Measurements from ENCODE around the gene ZNRF1.
"Not testable (repeated sequence)": the region's sequence is repeated elsewhere in the genome, so short reads cannot be mapped to it uniquely, and the experiment has no call there.

The ZNRF1 gene

DNA sequence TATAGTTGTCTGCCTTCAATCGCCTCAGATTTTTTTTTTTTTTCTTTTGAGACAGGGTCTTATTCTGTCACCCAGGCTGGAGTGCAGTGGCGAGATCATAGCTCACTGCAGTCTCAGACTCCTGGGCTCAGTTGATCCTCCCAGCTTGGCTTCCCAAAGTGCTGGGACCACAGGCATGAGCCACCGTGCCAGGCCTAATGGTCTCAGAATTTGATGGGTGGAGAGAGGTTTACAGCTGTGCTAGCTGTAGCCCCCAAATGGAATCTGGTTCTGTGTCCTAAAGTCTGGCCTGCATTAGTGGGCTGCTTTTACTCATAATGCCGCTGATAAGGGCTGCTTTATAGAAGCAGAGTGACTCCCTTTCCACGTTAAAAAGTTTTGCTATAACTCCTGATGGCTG, 5.1 kb downstream of the ZNRF1 start:
- FAIRE-seq: no peak

DNA sequence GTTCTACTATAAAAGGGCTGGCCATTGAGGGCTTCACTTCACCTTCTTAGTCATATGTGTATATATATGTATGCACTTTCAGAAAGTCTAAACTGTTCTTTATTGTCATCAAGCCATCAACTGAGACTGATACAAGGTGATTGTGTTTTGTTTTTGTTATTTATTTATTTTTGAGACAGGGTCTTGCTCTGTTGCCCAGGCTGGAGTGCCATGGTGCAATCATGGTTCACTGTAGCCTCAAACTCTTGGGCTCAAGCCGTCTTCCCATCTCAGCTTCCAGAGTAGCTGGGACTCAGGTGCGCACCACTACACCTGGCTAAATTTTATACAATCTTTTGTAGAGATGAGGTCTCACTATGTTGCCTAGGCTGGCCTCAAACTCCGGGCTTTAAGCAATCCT, 5.6 kb downstream of the ZNRF1 start:
- FAIRE-seq: no peak

DNA sequence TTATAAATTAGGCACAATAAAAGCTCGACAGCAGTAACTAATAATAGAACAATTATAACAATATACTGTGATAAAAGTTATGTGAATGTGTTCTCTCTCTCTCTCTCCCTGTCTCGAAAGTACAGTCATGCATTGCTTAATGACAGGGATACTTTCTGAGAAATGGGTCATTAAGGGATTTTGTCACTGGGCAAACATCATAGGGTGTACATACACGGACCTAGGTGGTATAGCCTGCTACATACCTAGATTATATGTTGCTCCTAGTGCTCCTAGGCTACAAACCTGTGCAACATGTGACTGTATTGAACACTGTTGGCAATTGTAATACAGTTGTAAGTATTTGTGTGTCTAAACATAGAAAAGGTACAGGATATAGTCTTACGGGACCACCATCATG, 6.9 kb downstream of the ZNRF1 start:
- FAIRE-seq: no peak

DNA sequence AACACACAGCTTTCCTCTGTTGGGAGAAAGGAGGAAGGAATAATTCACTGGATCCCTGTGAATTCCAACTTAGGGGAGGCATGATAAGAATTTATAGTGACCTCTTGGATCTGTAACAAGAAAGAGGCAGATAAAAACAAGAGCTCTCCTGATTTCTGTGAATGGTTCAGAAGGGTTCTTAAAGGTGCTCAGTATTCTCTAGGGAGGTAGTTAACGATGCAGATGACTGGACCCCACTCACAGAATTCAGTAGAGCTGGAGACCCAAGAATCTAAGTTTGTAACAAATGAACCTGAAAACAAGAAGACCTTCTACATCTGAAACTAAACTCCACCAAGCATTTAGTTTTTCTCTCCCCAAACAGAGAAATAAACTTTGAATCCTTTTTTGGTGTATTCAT, 8.6 kb downstream of the ZNRF1 start:
- no peak for FAIRE-seq

DNA sequence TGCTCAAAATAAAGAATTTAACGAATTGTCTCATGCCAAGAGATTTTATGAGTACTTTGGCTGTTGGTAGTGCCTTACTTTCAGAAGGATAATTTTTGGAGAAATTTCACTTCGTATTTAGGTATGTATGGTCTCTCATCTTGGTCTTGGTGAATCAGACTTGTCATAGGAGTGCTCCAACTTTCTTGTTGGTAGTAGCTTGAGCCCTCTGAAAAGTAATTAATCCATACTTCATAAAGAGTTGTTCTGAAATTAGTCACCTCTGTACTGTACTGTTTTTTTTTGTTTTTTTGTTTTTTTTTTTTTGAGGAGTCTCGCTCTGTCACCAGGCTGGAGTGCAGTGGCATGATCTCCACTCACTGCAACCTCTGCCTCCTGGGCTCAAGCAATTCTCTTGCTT, 11.6 kb downstream of the ZNRF1 start:
- no peak for FAIRE-seq

DNA sequence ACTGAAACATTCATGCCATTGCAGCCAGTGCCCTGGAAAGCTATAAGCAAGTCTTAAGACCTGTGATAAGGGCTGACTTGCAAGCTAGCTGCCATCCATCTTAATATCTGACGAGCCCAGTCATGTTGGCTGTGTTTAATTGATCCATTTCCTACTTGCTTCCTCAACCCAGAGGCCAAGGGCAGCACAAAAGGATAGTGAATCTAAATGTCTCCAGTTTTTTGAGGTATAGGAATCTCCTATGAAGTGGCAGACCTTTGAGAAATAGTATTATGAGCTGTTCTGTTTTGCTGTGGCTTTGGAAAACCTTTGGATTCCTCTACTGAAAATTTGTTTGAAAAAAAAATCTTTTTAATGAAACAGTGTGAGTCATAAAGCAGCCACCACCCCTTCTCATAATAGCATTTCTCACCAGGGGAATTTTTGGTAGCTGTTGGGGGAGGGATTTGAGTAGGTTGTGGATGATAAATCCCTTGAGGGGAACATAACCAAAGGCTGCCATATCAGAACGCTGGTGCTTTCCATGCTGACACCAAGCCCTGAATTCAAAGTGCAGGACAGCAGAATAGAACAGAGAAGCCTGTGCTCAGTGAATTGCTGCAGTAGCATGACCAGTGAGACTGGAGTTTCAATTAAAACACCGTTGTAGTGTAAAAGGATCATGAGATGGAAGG, 12.9 kb downstream of the ZNRF1 start:
- no peak for FAIRE-seq

DNA sequence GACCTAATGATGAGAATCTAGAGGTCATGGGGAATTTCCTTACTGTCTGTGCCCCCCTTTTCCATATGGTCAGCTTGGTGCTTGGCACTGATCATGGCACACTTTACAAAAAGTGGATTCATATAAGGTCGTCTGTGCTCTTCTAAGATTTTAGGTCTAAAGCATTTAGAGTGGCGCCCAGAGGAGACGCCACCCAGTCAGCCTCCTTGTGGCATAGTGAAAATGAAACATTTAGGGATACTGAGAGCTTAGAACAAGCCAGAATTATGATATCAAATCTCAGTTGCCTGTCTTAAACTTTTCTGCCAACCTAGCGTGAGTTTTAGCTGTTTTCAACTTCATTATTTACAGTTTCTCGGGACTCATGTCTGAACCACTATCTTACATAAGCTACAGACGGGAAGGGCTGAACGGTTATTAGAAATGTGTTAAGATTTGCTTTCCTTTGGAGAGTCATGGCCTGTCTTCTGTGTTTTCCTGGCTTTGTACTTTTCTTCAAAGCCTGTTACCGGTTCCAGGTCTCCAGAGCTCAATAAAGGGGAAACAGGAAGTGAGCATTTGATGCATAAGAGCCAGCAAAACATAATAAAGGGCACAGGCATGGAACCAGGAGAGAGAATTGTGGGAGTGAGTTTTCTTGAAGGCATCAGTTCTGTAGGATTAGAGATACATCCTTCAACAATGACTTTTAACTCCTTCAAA, 13.7 kb downstream of the ZNRF1 start:
- FAIRE-seq: no peak

DNA sequence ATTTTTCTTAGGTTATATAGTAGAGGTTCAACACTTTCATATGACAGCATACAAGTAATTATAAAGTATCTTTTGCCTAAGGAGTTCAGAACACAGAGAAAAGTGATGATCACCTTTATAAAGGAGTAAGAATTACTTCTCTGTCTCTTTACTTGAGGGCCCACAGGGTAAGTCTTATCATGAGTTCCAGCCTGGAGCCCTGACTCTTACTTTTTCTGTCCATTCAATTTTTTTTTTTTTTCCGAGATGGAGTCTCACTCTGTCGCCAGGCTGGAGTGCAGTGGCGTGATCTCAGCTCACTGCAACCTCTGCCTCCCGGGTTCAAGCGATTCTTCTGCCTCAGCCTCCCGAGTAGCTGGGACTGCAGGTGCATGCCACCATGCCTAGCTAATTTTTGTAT, 14.3 kb downstream of the ZNRF1 start:
- FAIRE-seq: not testable (repeated sequence)

DNA sequence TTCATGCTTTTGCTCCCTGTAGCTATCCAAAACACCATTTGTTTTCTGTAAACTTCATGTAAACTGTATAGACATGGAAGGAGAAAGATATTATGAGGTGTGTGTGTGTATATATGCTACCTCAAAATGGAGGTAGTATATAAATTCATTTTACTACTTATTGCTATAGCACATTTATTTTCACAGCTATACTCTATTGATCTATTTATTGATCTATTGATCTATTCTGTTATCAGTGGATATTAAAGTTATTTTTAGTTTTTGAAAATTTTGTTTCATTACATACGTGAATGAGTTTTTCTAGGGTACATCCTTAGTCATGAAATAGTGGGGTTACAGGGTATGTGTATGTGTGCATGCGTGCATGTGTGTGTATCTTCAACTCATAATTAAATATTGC, 15.5 kb downstream of the ZNRF1 start:
- no peak for FAIRE-seq

DNA sequence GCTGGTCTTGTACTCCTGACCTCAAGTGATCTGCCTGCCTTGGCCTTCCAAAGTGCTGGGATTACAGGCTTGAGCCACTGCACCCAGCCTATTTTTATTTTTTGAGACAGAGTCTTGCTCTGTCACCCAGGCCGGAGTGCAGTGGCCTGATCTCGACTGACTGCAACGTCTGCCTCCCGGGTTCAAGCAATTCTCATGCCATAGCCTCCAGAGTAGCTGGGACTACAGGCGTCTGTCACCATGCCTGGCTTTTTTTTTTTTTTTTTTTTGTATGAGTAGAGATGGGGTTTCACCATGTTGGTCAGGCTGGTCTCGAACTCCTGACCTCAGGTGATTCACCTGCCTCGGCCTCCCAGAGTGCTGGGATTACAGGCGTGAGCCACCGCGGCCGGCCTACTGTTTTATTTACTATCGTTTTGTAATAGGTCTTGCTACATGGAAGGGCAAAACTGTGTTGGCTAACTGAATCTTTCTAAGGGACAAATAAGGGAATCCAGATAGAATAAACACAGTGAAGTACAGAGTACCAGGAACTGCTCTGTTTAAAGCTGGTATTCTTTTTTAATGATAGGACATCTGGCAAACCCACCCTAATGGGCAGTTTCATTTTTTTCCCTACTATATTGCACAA, 17.7 kb downstream of the ZNRF1 start:
- not testable (repeated sequence) for FAIRE-seq

DNA sequence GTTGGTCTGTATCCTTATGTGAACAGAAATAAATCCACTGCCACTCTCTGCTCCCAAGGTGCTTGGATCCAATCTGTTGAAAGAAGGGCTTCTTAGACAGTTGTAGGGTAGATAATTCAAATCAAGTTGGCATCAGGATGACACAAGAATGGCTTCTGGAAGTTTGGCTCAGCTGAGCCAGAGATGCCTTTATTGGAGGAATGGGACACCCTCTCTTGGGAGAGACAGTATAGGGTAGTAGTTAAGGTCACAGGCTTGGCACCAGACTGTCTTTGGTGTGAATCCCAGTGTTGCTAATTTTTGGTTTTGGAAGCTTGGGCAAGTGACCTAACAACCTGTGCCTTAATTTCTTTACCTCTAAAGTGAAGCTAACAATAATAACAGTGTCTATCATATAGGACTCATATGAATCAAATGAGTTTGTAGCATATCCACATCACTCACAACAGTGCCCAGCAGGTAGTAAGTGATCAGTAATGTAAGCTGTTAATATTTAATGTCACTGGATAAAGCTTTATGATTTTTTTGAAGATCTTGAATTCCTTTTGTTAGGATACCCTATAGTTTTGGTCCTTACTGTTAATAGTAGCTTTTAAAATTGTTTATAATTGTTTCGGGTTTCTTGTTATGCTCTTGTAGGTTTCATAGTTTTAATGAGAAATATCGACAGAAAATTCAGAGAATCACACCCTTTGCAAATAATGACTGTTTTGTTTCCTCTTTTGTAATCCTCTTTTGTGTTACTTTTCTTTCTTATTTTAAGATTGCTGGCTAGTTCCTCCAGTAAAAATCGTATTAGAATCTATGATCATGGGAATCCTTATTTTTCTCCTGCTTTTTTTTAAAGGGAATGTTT, 19.1 kb downstream of the ZNRF1 start:
- no peak for FAIRE-seq

DNA sequence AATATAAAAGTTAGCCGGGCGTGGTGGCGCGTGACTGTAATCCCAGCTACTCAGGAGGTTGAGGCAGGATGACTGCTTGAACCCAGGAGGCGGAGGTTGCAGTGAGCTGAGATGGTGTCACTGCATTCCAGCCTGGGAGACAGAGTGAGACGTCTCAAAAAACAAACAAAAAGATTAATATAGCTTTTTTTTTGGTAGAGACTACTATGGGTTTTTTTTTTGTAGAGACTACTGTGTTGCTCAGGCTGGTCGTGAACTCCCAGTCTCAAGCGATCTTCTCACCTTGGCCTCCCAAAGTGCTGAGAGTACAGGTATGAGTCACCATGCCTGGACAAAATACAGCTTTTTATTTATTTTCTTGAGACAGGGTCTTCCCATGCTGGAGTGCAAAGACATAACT, 20.2 kb downstream of the ZNRF1 start:
- no peak for FAIRE-seq

DNA sequence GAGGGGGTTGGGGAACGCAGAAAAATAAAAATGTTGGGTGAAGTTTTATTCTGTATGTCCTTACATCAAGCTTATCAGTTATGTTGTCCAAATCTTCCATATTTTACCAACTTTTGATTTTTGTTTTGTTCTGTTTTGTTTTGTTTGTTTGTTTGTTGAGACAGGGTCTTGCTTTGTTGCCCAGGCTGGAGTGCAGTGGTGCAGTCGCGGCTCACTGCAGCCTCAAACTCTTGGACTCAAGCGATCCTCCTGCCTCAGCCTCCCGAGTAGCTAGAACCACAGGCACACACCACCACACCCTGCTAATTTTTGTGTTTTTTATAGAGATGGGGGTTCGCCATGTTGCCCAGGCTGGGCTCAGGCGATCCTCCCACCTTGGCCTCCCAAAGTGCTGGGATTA, 20.8 kb downstream of the ZNRF1 start:
- FAIRE-seq: no peak

DNA sequence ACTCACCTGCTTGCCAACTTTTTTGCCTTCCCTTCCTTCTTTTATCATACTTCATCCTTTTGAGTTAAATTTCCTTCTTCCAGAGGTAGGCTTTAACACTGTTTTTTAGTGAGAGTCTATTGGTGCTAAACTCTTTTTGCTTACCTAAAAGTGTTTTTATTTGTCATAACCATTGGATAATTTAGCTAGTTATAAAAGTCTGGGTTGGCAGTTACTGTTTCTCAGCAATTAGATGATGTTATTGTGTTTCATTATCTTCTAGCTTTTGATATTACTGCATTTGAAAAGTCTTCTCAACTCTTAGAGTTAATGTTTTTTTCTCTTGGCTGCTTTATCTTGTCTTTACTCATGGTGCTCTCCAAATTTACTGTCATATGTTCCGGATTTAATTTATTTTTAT, 22.6 kb downstream of the ZNRF1 start:
- no peak for FAIRE-seq

DNA sequence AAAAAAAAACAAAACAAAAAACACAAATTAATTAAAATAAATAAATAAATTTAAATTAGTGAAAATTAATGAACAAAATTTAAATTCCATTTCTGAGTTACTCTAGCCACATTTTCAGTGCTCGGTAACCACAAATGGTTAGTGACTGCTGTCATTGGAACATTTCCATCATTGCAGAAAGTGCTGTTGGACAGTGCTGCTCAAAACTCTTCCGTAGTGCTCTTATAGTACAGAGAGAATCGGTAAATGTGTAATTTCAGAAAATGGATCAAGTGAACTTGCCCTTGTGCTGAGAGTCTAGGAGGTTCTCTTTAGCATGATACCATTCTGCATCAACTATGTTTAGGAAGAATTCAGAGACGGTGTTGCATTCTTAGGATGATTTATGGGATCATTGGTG, 23.7 kb downstream of the ZNRF1 start:
- no peak for FAIRE-seq

DNA sequence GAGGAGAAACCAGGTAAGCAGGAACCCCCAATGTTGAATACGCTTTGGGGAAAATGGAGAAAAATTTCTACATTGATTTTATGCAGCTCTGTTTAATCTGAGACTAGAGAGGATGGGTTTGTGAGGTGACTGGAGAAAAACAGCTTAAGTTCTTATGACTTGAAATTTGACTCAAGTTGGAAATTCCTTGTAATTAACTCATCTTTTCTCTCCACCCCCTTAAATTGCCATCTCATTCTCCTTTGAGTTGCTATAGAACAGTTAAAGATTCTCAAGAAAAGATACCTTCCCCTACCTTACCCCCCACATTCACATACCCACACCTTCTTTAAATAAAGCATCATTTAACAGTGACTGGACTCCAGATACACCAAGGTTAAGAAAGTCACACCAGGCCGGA, 24.2 kb downstream of the ZNRF1 start:
- no peak for FAIRE-seq

DNA sequence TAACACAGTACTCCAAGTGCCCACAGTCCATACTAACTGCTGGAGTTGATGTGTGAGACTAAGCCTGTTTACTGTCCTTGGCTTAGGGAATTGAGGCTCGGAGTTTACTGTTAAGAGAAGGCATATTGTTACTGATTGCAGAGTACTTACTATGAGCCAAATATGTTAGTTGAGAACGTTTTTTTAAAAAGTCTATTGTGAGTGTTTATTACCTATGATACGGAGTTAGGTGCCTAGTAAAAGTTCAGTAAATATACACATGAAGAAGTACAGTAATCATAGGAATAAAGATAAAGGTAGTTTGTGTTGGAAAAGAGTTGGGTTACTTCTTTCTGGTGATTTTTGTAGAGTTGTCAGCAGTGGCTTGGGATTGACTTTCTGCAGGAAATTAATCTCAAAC, 25.4 kb downstream of the ZNRF1 start:
- no peak for FAIRE-seq

DNA sequence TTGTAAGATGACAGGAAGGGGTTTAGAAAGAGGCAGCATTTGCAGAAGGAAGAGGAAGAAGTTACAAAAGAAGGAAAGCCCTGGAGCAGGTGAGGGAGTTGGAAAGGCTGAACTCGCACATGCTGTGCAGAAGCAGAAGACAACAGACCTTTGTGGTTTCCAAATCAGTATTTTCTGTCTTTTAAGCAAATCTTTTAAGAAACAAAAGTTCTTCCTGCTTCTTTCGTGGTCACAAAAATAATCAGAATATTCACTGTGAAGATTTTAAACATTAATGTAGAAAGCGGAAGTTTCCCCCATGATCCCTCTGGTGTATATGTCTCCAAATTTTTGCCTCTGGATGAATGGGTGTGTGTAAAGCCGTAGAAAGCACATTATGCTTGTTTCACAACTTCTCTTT, 25.8 kb downstream of the ZNRF1 start:
- no peak for FAIRE-seq

DNA sequence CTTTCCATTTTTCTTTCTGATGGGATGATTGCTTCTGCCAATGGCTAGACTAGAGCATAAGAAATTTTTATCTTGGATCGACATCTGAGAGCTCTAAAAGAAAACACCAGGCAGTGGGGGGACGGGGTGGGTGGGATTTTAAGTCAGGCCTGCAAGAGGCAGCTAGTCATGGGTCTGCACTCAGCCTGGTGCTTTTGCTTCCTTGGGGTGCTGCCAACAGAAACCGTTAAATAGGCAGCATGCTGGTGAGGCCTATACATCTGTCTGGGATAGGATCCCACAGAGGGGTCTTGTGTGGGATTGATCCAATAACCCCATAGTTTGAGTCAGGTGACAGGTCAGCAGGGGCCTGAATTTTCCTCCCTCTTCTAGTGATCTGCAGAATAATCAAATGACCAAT, 26.9 kb downstream of the ZNRF1 start:
- FAIRE-seq: no peak

DNA sequence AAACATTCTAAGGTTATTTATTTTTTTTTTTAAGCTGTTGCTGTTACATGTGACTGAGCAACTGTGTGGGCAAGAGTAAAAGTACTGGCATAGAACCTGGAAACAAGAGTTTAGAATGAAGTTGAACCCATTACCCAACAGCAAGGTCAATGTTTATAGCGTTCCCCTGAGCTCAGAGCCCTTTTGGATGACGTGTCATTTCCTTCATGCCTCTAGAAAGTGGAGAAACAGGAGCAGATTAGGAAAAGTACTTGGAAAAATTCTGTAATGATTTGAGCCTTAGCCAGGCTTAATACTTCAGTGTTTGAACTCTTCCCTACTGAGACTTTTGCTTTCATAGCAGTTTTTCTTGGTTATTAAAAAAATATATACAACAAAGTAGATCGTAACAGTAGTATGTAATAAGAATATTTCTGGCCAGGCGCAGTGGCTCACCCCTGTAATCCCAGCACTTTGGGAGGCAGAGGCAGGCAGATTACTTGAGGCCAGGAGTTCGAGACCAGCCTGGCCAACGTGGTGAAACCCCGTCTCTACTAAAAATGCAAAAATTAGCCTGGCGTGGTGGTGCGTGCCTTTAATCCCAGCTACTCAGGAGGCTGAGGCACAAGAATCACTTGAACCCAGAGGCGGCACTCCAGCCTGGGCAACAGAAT, 27.5 kb downstream of the ZNRF1 start:
- not testable (repeated sequence) for FAIRE-seq

DNA sequence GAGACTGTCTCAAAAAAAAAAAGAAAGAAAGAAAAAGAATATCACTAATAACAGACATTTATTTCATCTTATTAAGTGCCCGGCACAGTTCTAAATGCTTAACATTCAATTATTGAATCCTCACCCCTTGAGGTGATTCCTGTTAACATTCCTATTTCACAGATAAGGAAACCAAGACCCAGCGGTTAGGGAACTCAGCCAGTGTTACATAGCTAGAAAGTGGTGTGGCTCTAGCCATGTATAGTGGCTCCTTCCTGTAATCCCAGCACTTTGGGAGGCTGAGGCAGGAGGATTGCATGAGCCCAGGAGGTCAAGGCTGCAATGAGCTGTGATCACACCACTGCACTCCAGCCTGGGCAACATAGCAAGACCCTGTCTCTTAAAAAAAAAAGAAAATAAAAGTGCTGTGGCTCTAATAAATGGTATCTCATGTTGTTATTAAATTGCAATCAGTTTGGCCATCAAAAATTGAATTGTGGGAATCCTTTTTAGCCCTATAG, 28.1 kb downstream of the ZNRF1 start:
- FAIRE-seq: no peak

DNA sequence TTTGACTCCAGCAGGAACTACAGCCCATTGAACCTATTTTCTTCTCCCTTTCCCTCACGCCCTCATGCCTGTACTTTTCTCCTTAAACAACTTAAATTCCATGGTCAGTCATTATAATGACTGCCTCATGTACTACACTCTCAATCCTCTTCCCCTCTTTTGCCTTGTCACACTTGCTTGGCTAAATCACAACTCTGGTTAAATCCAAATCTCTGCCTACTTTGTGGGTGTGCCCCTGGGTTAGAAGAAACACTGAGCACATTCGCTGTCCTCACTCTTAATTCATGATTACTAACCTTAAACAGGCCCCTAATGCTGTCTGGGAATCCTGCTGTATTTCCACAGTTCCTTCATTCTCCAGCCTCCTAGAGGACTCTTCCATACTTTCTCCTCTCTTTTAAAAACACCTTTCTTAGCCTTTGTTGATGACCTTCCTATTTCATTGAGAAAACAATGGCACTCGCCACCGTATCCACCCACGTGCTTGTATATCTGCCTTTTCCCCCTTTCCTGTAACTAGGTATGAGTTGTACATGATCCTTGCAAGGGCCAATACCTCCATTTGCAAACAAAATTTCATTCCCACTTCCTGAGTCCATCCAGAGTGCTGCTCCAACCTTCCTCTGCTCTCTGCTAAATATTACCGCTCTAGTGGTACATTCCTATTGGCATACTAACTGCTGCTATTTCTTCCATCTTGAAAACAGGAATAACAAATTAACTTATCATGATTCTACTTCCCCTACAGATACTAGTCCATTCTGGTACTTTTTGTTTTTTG, 28.9 kb downstream of the ZNRF1 start:
- no peak for FAIRE-seq

All from islet of Langerhans (tissue), 1 donor.